Memory B cell (primary cell): ENCODE data around the gene IL17B.
"Not testable (repeated sequence)": the region's sequence is repeated elsewhere in the genome, so short reads cannot be mapped to it uniquely, and the experiment has no call there.

Source experiments
- ATAC-seq: fragments of 150-1000 bp; cut with Tn5 transposase; 2 replicates; pipeline ENCODE4 v1.10.0; 2021; ENCODE audit warnings: low read depth, mild to moderate bottlenecking, moderate library complexity
- DNase-seq, 2 donors: peaks; one replicate each; pipeline ENCODE4 v3.0.0; 2022; ENCODE audit warnings: low spot score in 2 of 2
- H3K27ac Mint-ChIP-seq: one replicate; pipeline ENCODE4 v1.8.0; 2022; ENCODE audit warnings: mild to moderate bottlenecking, moderate library complexity, mixed read lengths
- H3K27me3 Mint-ChIP-seq: one replicate; pipeline ENCODE4 v1.8.0; 2022; ENCODE audit warnings: mixed read lengths
- H3K36me3 Mint-ChIP-seq: one replicate; pipeline ENCODE4 v1.8.0; 2022; ENCODE audit warnings: mild to moderate bottlenecking, mixed read lengths
- H3K4me1 Mint-ChIP-seq: one replicate; pipeline ENCODE4 v1.8.0; 2022; ENCODE audit warnings: mixed read lengths
- H3K4me3 Mint-ChIP-seq: one replicate; pipeline ENCODE4 v1.8.0; 2022; ENCODE audit warnings: mild to moderate bottlenecking, moderate library complexity, mixed read lengths
- H3K9me3 Mint-ChIP-seq: one replicate; pipeline ENCODE4 v1.8.0; 2022; ENCODE audit warnings: mixed read lengths

The IL17B gene

GRCh38 chr5:149399775-149400174, 20.7 kb upstream of the IL17B start:
- no peaks in the 10 kb centered on the region for H3K36me3 Mint-ChIP-seq
- no peak overlapping the region for H3K27ac Mint-ChIP-seq
- ATAC-seq (no peak), DNase-seq (no peak)
- no peaks in the 10 kb centered on the region for H3K9me3 Mint-ChIP-seq
- no peaks in the 10 kb centered on the region for H3K4me1 Mint-ChIP-seq
- peaks cover 9% of the 10 kb centered on the region for H3K27me3 Mint-ChIP-seq
- H3K4me3 Mint-ChIP-seq, result no peak overlapping the region

DNA sequence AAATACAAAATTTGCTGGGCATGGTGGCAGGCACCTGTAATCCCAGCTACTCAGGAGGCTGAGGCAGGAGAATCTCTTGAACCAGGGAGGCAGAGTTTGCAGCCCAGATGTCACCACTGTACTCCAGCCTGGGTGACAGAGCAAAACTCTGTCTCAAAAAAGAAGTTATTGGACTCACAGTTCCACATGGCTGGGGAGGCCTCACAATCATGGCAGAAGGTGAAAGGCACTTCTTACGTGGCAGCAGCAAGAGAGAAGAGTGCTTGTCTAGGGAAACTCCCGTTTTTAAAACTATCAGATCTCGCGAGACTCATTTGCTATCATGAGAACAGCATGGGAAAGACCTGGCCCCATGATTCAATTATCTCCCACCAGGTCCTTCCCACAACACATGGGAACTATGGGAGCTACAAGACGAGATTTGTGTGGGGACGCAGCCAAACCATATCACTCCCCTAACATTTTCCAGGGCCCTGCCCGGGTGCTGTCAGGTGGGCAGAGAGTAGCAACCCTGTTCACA, 19.7 kb upstream of the IL17B start:
- not testable (repeated sequence) for DNase-seq, H3K4me3 Mint-ChIP-seq, H3K4me1 Mint-ChIP-seq, H3K27ac Mint-ChIP-seq, H3K36me3 Mint-ChIP-seq, H3K9me3 Mint-ChIP-seq, ATAC-seq, H3K27me3 Mint-ChIP-seq

DNA sequence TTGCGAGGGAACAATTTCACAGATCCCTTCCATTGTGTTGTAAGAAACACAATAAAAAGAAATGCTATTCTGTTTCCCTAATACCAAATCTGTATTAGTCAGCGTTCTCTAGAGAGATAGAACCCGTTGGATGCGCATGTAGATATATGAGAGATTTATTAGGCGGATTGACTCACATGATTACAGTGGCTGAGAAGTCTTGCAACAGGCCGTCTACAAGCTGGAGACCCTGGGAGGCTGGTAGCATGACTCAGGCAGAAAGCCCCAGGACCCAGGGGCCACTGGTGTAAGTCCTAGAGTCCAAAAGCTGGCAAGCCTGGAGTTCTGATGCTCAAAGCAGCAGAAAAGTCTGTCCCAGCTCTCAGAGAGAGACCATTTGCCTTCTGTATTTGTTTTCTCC, 18.4 kb upstream of the IL17B start:
- no peak overlapping the region for H3K27ac Mint-ChIP-seq
- no peaks in the 10 kb centered on the region for H3K4me1 Mint-ChIP-seq
- no peak overlapping the region for H3K4me3 Mint-ChIP-seq
- no peak for ATAC-seq
- H3K9me3 Mint-ChIP-seq, result no peaks in the 10 kb centered on the region
- no peaks in the 10 kb centered on the region for H3K36me3 Mint-ChIP-seq
- no peak for DNase-seq
- H3K27me3 Mint-ChIP-seq, result peaks cover 9% of the 10 kb centered on the region

DNA sequence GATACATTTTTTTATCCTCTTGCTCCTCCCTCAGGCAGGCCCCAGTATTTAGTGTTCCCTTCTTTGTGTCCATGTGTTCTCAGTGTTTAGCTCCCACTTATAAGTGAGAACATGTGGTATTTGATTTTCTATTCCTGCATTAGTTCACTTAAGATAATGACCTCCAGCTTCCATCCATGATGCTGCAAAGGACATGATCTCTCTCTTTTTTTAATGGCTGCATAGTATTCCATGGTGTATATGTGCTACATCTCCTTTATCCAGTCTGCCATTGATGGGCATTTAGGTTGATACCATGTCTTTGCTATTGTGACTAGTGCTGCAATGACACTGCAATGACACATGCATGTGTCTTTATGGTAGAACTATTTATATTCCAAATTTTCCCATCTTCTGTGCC, 15.9 kb upstream of the IL17B start:
- H3K36me3 Mint-ChIP-seq, ATAC-seq, H3K27me3 Mint-ChIP-seq, H3K4me1 Mint-ChIP-seq, H3K9me3 Mint-ChIP-seq, DNase-seq, H3K4me3 Mint-ChIP-seq, H3K27ac Mint-ChIP-seq: not testable (repeated sequence)

GRCh38 chr5:149392718-149393117, 13.6 kb upstream of the IL17B start:
- Mint-ChIP-seq H3K4me1 (no peaks in the 10 kb centered on the region), H3K9me3 (no peaks in the 10 kb centered on the region), H3K27ac (no peak overlapping the region), H3K4me3 (no peak overlapping the region), H3K36me3 (no peaks in the 10 kb centered on the region), H3K27me3 (peaks cover 1% of the 10 kb centered on the region)
- ATAC-seq (no peak), DNase-seq (no peak)

DNA sequence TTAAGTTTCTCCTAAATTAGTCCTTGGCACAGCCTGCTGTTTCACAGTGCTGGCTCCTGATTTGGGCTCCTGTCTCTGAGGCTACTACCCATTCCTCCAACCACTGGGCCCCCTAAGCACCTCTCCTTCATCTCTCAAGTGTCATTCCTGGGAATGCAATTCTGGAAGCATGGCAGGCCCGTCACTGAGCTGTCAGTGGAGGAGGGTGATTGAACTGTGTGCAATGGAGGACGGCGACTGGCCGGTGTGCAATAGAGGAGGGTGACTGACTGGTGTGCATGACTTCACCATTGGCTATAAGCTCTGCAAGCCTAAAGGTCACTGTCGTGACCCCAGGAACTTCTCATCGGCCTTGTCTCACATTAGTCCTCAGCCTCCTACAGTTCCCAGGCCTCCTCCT, 12.4 kb upstream of the IL17B start:
- ATAC-seq (no peak), DNase-seq (no peak)
- Mint-ChIP-seq H3K27me3 (no peaks in the 10 kb centered on the region), H3K4me3 (no peak overlapping the region), H3K36me3 (no peaks in the 10 kb centered on the region), H3K27ac (no peak overlapping the region), H3K9me3 (no peaks in the 10 kb centered on the region), H3K4me1 (no peaks in the 10 kb centered on the region)

DNA sequence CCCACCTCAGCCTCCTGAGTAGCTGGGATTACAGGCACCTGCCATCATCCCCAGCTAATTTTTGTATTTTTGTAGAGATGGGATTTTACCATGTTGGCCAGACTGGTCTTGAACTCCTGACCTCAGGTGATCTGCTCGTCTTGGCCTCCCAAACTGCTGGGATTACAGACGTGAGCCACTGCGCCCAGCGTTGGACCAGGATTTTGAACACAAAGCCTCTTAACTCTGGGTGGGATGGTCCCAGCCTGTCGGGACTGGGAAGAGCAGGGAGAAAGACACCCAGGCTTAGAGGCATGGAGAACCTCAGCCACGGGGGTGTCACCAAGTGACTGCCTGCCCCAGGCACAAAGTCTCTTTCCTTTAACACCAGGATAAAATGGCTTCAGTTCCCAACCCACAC, 12.0 kb upstream of the IL17B start:
- not testable (repeated sequence) for H3K9me3 Mint-ChIP-seq, H3K27me3 Mint-ChIP-seq, ATAC-seq, H3K27ac Mint-ChIP-seq, H3K4me1 Mint-ChIP-seq, H3K4me3 Mint-ChIP-seq, DNase-seq, H3K36me3 Mint-ChIP-seq

GRCh38 chr5:149389552-149390495, 10.7 kb upstream of the IL17B start:
- no peaks in the 10 kb centered on the region for H3K36me3 Mint-ChIP-seq
- no peak for DNase-seq
- no peaks in the 10 kb centered on the region for H3K4me1 Mint-ChIP-seq
- H3K27me3 Mint-ChIP-seq, result no peaks in the 10 kb centered on the region
- H3K4me3 Mint-ChIP-seq, result no peak overlapping the region
- no peak for ATAC-seq
- no peak overlapping the region for H3K27ac Mint-ChIP-seq
- no peaks in the 10 kb centered on the region for H3K9me3 Mint-ChIP-seq

- Mint-ChIP-seq H3K9me3 (no peaks in the 10 kb centered on the region), H3K27ac (no peak overlapping the region), H3K4me1 (no peaks in the 10 kb centered on the region), H3K36me3 (no peaks in the 10 kb centered on the region), H3K27me3 (no peaks in the 10 kb centered on the region), H3K4me3 (no peak overlapping the region)
- DNase-seq (no peak), ATAC-seq (no peak)
Measured at GRCh38 chr5:149388498-149389190, 9.6 kb upstream of the IL17B start.

GRCh38 chr5:149387982-149388381, 8.9 kb upstream of the IL17B start:
- no peaks in the 10 kb centered on the region for H3K27me3 Mint-ChIP-seq
- no peak overlapping the region for H3K27ac Mint-ChIP-seq
- DNase-seq (no peak), ATAC-seq (no peak)
- H3K9me3 Mint-ChIP-seq, result no peaks in the 10 kb centered on the region
- H3K4me1 Mint-ChIP-seq, result no peaks in the 10 kb centered on the region
- H3K36me3 Mint-ChIP-seq, result no peaks in the 10 kb centered on the region
- H3K4me3 Mint-ChIP-seq, result no peak overlapping the region

DNA sequence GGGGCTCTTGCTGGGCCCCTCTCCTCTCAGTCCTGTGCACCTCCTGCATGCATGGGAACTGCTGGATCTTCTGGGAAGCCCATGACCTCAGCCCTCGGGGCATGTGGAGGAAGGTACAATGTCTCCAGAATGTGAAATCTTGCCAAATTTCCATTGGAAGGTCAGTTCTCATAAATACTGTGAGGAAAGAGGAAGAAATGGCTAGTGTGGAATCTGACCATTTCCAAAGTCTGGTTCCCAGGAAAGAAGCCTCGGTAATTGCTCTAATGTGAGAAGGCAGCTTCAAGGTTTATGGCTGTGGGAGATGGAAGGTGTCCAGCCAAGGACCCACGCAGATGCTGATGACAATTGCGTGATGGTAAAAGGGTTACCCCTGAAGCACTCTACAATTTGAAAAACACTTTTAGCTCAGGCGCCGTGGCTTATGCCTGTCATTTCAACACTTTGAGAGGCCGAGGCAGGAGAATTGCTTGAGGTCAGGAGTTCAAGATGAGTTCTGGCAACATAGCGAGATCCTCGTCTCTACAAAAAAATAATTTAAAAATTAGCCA, 8.1 kb upstream of the IL17B start:
- Mint-ChIP-seq H3K4me3 (no peak overlapping the region), H3K4me1 (no peaks in the 10 kb centered on the region), H3K9me3 (no peaks in the 10 kb centered on the region), H3K27ac (no peak overlapping the region), H3K36me3 (no peaks in the 10 kb centered on the region), H3K27me3 (no peaks in the 10 kb centered on the region)
- DNase-seq, result no peak
- ATAC-seq, result no peak

- no peak overlapping the region for H3K4me3 Mint-ChIP-seq
- no peaks in the 10 kb centered on the region for H3K27me3 Mint-ChIP-seq
- peaks cover 4% of the 10 kb centered on the region for H3K4me1 Mint-ChIP-seq
- H3K9me3 Mint-ChIP-seq, result no peaks in the 10 kb centered on the region
- no peak overlapping the region for H3K27ac Mint-ChIP-seq
- H3K36me3 Mint-ChIP-seq, result no peaks in the 10 kb centered on the region
- ATAC-seq (no peak), DNase-seq (no peak)
Measured at GRCh38 chr5:149386166-149386565, 7.1 kb upstream of the IL17B start.

DNA sequence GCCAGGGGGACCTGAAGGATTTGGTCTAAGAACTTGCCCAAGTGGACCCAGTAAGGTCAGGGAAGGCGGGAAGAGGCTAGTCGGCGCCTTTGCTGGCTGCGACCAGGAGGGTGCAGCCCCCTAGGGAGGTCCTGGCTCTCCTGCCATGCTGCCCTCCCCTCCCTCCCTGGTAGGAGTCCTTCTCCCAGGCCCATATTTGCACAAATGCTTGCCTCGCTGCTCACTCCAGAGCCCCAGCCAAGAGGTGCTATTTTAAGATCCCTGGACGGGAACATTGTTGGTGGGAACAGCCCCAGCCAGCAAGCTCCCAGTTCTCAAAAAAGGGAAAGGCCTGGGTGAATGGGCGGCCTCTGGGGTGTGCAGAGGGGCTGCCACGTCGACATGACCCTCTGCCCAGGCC, 4.3 kb upstream of the IL17B start:
- peaks cover 4% of the 10 kb centered on the region for H3K4me1 Mint-ChIP-seq
- H3K27ac Mint-ChIP-seq, result no peak overlapping the region
- no peak overlapping the region for H3K4me3 Mint-ChIP-seq
- H3K9me3 Mint-ChIP-seq, result no peaks in the 10 kb centered on the region
- ATAC-seq (no peak), DNase-seq (no peak)
- no peaks in the 10 kb centered on the region for H3K27me3 Mint-ChIP-seq
- H3K36me3 Mint-ChIP-seq, result no peaks in the 10 kb centered on the region

DNA sequence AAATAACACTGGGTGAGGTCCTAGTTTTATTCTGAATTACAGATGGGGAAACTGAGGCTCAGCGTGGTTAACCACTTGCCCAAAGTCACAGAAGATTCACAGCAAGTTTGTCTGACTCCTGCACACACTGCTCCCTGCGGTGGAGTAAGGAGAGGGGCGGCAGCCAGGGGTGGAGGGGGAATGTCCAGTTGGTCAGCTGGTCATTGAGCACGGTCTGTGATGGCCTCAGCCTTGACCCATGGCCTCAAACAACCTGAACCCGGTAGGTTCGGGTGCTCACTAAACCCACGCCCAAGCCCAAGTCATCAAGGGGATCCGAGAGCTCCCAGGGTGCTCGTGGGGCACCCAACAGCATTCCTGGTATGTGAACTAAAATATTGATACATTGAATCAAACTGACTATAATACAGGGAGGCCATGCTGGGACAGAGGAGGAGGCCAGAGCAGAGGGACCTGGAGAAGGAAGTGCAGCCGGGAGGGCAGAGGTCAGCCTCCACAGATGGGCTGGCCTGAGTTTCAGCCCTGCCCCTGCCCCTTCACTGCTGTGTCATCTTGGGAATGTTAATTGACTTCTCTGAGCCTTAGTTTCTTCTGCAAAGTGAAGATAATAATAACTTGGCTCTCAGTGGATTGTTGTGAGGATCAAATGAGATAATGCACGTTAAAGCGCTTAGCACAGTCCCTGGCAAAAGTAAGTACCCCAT, 3.6 kb upstream of the IL17B start:
- H3K9me3 Mint-ChIP-seq, result no peaks in the 10 kb centered on the region
- no peaks in the 10 kb centered on the region for H3K36me3 Mint-ChIP-seq
- DNase-seq, result no peak
- no peak overlapping the region for H3K27ac Mint-ChIP-seq
- no peak overlapping the region for H3K4me3 Mint-ChIP-seq
- ATAC-seq, result no peak
- no peaks in the 10 kb centered on the region for H3K27me3 Mint-ChIP-seq
- peaks cover 4% of the 10 kb centered on the region for H3K4me1 Mint-ChIP-seq
